Kidney (tissue), 14 donors: ENCODE results near the gene AKAP13. TPM values are rescaled to one million over a fixed set of nuclear protein-coding genes. Genes with fewer than 3 reads are reported as not detected.

ENCODE experiments used
- DNase-seq, 5 donors: peaks; one replicate each; pipeline ENCODE4 v3.0.0-alpha.2; 2013 to 2020
- FAIRE-seq: peaks from 2 replicates; lab custom pipeline; 2012; peaks lifted over from hg19 to GRCh38; lab: Jason Lieb, UNC
- H3K27ac ChIP-seq, 2 donors: one replicate each; pipeline ENCODE4 v1.7.0; 2013; ENCODE audit warnings: low read depth in 2 of 2, low read length in 2 of 2, inconsistent platforms in 1 of 2
- H3K27me3 ChIP-seq: one replicate; pipeline ENCODE4 v1.7.1; 2013; ENCODE audit warnings: low read length, inconsistent platforms; ENCODE audit not compliant: control insufficient read depth, insufficient read depth
- H3K36me3 ChIP-seq, 3 donors: one replicate each; pipeline versions ENCODE4 v1.7.0 to v1.7.1; 2013; ENCODE audit warnings: low read length in 3 of 3, control low read depth in 1 of 3, inconsistent platforms in 1 of 3; ENCODE audit not compliant: insufficient read depth in 3 of 3, control insufficient read depth in 2 of 3
- H3K4me1 ChIP-seq, 3 donors: one replicate each; pipeline versions ENCODE4 v1.7.0 to v1.7.1; 2013; ENCODE audit warnings: low read length in 3 of 3, inconsistent platforms in 1 of 3, low read depth in 1 of 3; ENCODE audit not compliant: control insufficient read depth in 2 of 3, insufficient read depth in 2 of 3
- H3K4me3 ChIP-seq, 3 donors: one replicate each; pipeline versions ENCODE4 v1.7.0 to v1.8.1; 2013; ENCODE audit warnings: low read length in 3 of 3, control low read depth in 1 of 3, inconsistent platforms in 1 of 3
- H3K9ac ChIP-seq, 3 donors: one replicate each; pipeline versions ENCODE4 v1.7.0 to v1.7.1; 2013; ENCODE audit warnings: low read length in 3 of 3, control low read depth in 1 of 3, inconsistent platforms in 1 of 3
- H3K9me3 ChIP-seq, 3 donors: one replicate each; pipeline versions ENCODE4 v1.7.0 to v1.7.1; 2013; ENCODE audit warnings: low read length in 3 of 3, control low read depth in 1 of 3, inconsistent platforms in 1 of 3; ENCODE audit not compliant: control insufficient read depth in 2 of 3, insufficient read depth in 1 of 3
- intact Hi-C: fragments of 100-400 bp; cut with DNase I; formaldehyde crosslinking; loops from one replicate; pipeline ENCODE4 v1.11.1; 2022
- polyA plus RNA-seq: library from polyadenylated mRNA; stranded (reverse); fragments of 350-450 nt; fragmentation: Illumina TruSeq; extraction: RNeasy Lipid Tissue Mini Kit (QIAGEN cat#74804); gene quantifications from one replicate; pipeline ENCODE4 v1.2.3, GENCODE V29; 2014; ENCODE audit warnings: low read depth, low replicate concordance; ENCODE audit not compliant: insufficient read depth
- total RNA-seq: library from RNA; stranded (reverse); fragmentation: NEBNext Ultra II Directional; extraction: Animal tissue kit (Norgen Biotek cat#: 25700); gene quantifications from one replicate; pipeline ENCODE4 v1.2.1, GENCODE V29; 2021
- TF ChIP-seq, protein P1 (sequence below): IDR thresholded peaks from 3 replicates; pipeline ENCODE4 v1.5.1; 2012; ENCODE audit warnings: mild to moderate bottlenecking, moderate library complexity, borderline replicate concordance; ENCODE audit not compliant: insufficient read depth; ENCODE audit errors: extremely low read depth
- donor health status: control.
- donor health status: control.
- donor health status: control.
- donor health status: control.
- donor health status: control.
- donor health status: DM: yes; HTN: yes; CAD: no.
- donor health status: Normal renal cell carcinoma (clear cell type).

AKAP13 gene
- total and polyA plus RNA-seq, 2 donors from 2014 or later, result 18.8 to 174 TPM

GRCh38 chr15:85625856-85626255, 245.5 kb downstream of the AKAP13 start:
- no peak overlapping the region for H3K4me3 ChIP-seq
- no peaks in the 10 kb centered on the region for H3K4me1 ChIP-seq
- H3K27me3 ChIP-seq, result no peaks in the 10 kb centered on the region
- H3K9me3 ChIP-seq, result no peaks in the 10 kb centered on the region
- peak overlapping the region in 1 of 2 donors; percentile 56 for H3K27ac ChIP-seq
- FAIRE-seq (no peak), DNase-seq (peak in 2 of 5 donors; percentile 45 to 83)
- TF ChIP-seq, protein P1, sequence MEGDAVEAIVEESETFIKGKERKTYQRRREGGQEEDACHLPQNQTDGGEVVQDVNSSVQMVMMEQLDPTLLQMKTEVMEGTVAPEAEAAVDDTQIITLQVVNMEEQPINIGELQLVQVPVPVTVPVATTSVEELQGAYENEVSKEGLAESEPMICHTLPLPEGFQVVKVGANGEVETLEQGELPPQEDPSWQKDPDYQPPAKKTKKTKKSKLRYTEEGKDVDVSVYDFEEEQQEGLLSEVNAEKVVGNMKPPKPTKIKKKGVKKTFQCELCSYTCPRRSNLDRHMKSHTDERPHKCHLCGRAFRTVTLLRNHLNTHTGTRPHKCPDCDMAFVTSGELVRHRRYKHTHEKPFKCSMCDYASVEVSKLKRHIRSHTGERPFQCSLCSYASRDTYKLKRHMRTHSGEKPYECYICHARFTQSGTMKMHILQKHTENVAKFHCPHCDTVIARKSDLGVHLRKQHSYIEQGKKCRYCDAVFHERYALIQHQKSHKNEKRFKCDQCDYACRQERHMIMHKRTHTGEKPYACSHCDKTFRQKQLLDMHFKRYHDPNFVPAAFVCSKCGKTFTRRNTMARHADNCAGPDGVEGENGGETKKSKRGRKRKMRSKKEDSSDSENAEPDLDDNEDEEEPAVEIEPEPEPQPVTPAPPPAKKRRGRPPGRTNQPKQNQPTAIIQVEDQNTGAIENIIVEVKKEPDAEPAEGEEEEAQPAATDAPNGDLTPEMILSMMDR, result no peak
- no peak overlapping the region for H3K9ac ChIP-seq
- no peaks in the 10 kb centered on the region for H3K36me3 ChIP-seq
- intact Hi-C loops, result loop anchor here (10.0 kb wide), 1 partner anchor 69 kb away; no protein-coding TSS in a partner anchor

DNA sequence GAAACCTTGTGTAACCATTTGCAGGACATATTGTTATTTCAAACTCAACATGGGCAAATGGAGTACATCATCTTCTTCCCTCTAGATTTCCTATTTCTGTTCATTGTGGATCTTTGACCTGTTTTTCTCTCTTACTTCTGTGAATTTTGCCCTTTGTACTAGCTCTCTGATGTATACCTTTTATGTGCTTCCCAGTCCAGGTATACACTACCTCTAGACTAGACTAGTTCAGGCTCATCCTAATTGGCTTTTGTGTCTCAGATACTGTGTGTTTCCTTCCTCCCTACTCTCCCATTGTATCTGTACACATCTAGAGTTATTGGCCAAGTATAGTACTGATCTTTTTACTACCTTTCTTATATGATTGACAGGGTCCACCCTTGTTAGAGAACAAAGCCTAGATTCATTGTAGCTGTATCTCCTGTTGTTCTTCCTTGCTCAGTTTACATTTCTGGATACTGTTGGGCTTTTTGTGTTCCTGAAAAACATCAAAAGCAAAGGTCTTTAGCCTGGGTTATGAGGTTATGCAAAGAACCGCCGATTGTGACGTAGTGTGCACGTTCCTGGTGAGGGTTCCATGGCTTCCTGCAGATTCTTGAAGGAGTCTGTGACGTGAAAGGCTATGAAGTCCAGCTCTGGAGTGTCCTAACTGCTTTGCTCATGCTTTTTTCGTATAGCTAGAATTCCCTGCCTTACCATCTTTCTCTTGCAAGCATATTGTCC, 247.0 kb downstream of the AKAP13 start:
- intact Hi-C loops, result loop anchor here (10.0 kb wide), 1 partner anchor 67 kb away; no protein-coding TSS in a partner anchor
- Histone ChIP-seq H3K4me3 (no peak overlapping the region), H3K27ac (no peak overlapping the region), H3K4me1 (peaks cover 0 to 2% (median 0%) of the 10 kb centered on the region in 3 donors), H3K27me3 (no peaks in the 10 kb centered on the region), H3K9ac (no peak overlapping the region), H3K36me3 (no peaks in the 10 kb centered on the region), H3K9me3 (no peaks in the 10 kb centered on the region)
- FAIRE-seq (no peak), DNase-seq (no peak)
- TF ChIP-seq, protein P1, result no peak

- H3K9me3 ChIP-seq, result no peaks in the 10 kb centered on the region
- TF ChIP-seq, protein P1, result no peak
- H3K27ac ChIP-seq, result no peak overlapping the region
- intact Hi-C loops, result no loop called here
- H3K27me3 ChIP-seq, result no peaks in the 10 kb centered on the region
- DNase-seq, result no peak
- H3K4me3 ChIP-seq, result no peak overlapping the region
- FAIRE-seq, result no peak
- H3K36me3 ChIP-seq, result no peaks in the 10 kb centered on the region
- no peak overlapping the region for H3K9ac ChIP-seq
- H3K4me1 ChIP-seq, result peaks cover 0 to 2% (median 0%) of the 10 kb centered on the region in 3 donors
These were observed 249.9 kb downstream of the AKAP13 start for GRCh38 chr15:85630311-85630710.
